Effector CD4-positive, alpha-beta T cell (primary cell): ENCODE measurements around the gene GRIN3A.
A peak's percentile ranks its signal among the peaks of the same experiment; 100 is the strongest.
"Not testable (repeated sequence)": the region's sequence is repeated elsewhere in the genome, so short reads cannot be mapped to it uniquely, and the experiment has no call there.

Source experiments
- DNase-seq: peaks from one replicate; pipeline ENCODE4 v3.0.0-alpha.2; 2020

Gene GRIN3A

GRCh38 chr9:101574731-101575333 is 163.6 kb downstream of the GRIN3A start:
- no peak for DNase-seq

GRCh38 chr9:101572316-101572715 is 166.1 kb downstream of the GRIN3A start:
- no peak for DNase-seq

- no peak for DNase-seq
These were observed 167.3 kb downstream of the GRIN3A start for GRCh38 chr9:101571114-101571513.

- DNase-seq, result no peak
These were observed 168.5 kb downstream of the GRIN3A start for GRCh38 chr9:101569741-101570501.

- DNase-seq, result no peak
These were observed 170.6 kb downstream of the GRIN3A start for GRCh38 chr9:101567725-101568350.

- no peak for DNase-seq
These were observed 171.3 kb downstream of the GRIN3A start for GRCh38 chr9:101566904-101567724.

- no peak for DNase-seq
These were observed 174.2 kb downstream of the GRIN3A start for GRCh38 chr9:101564252-101564651.

- DNase-seq, result no peak
These were observed 175.5 kb downstream of the GRIN3A start for GRCh38 chr9:101562966-101563365.

GRCh38 chr9:101561740-101562139 is 176.7 kb downstream of the GRIN3A start:
- DNase-seq, result no peak

- not testable (repeated sequence) for DNase-seq
These were observed 188.9 kb downstream of the GRIN3A start for GRCh38 chr9:101549472-101550098.

GRCh38 chr9:101543098-101543735 is 195.2 kb downstream of the GRIN3A start:
- DNase-seq, result no peak

GRCh38 chr9:101540069-101540468 is 198.4 kb downstream of the GRIN3A start:
- DNase-seq, result no peak

- no peak for DNase-seq
These were observed 201.5 kb downstream of the GRIN3A start for GRCh38 chr9:101536938-101537337.

- no peak for DNase-seq
These were observed 202.1 kb downstream of the GRIN3A start for GRCh38 chr9:101536351-101536750.

GRCh38 chr9:101533334-101534204 is 204.9 kb downstream of the GRIN3A start, which contains the start of gene RNF20:
Gene RNF20, plus strand, starts transcription at chr9:101533853. Its CDS starts 1,571 bp downstream, at chr9:101535424.
- peak; percentile 100 for DNase-seq

GRCh38 chr9:101530076-101530711 is 208.3 kb downstream of the GRIN3A start:
- DNase-seq, result peak; percentile 53

- DNase-seq, result no peak
These were observed 210.4 kb downstream of the GRIN3A start for GRCh38 chr9:101528015-101528414.

GRCh38 chr9:101527066-101527465 is 211.4 kb downstream of the GRIN3A start:
- no peak for DNase-seq

GRCh38 chr9:101524371-101524770 is 214.1 kb downstream of the GRIN3A start:
- no peak for DNase-seq
